Upper lobe of left lung (tissue), 6 donors: ENCODE data around the gene RHOF. TPM values are rescaled to one million over a fixed set of nuclear protein-coding genes. Genes with fewer than 3 reads are reported as not detected.
A peak's percentile ranks its signal among the peaks of the same experiment; 100 is the strongest.

Experiments
- ATAC-seq, 2 donors: fragments of 200-7000 bp; cut with Tn5 transposase; one replicate each; pipeline ENCODE4 v1.9.1; 2022; ENCODE audit warnings: mild to moderate bottlenecking in 2 of 2, moderate library complexity in 2 of 2; ENCODE audit not compliant: low FRiP score in 2 of 2
- DNase-seq, 2 donors: peaks; one replicate each; pipeline ENCODE4 v3.0.0-alpha.2; 2019 to 2020
- H3K27ac ChIP-seq, 4 donors: fragments of 200-600 bp; sonication (generic); one replicate each; pipeline ENCODE4 v1.5.1; 2016 to 2019
- H3K27me3 ChIP-seq, 4 donors: fragments of 200-600 bp; sonication (generic); one replicate each; pipeline ENCODE4 v1.5.1; 2017 to 2019
- H3K36me3 ChIP-seq, 4 donors: fragments of 200-600 bp; sonication (generic); one replicate each; pipeline ENCODE4 v1.5.1; 2016 to 2019
- H3K4me1 ChIP-seq, 4 donors: fragments of 200-600 bp; sonication (generic); one replicate each; pipeline ENCODE4 v1.5.1; 2018 to 2019
- H3K4me3 ChIP-seq, 4 donors: fragments of 200-600 bp; sonication (generic); one replicate each; pipeline ENCODE4 v1.5.1; 2017 to 2019; ENCODE audit warnings: mild to moderate bottlenecking in 2 of 4, moderate library complexity in 1 of 4
- H3K9me3 ChIP-seq, 4 donors: fragments of 200-600 bp; sonication (generic); one replicate each; pipeline ENCODE4 v1.5.1; 2018 to 2019
- CTCF ChIP-seq, 6 experiments: fragments of 450-650 bp in 4 of 6; fragments of 200-600 bp in 2 of 6; sonication (generic) in 2 of 6; IDR thresholded peaks; one replicate each; pipeline ENCODE4 v1.5.1; 2016 to 2019; ENCODE audit warnings: antibody characterized with exemption in 6 of 6
- EP300 ChIP-seq, 4 donors: sonication (generic); formaldehyde crosslinking; IDR thresholded peaks; one replicate each; pipeline ENCODE4 v1.5.1; 2017; ENCODE audit warnings: antibody characterized with exemption in 4 of 4, control low read depth in 2 of 4
- POLR2A ChIP-seq, 4 donors: fragments of 450-650 bp; IDR thresholded peaks; one replicate each; pipeline ENCODE4 v1.5.1; 2016 to 2017; ENCODE audit warnings: antibody characterized with exemption in 4 of 4, mild to moderate bottlenecking in 2 of 4
- POLR2AphosphoS5 ChIP-seq, 2 donors: sonication (generic); formaldehyde crosslinking; IDR thresholded peaks; one replicate each; pipeline ENCODE4 v1.5.1; 2017; ENCODE audit warnings: antibody characterized with exemption in 2 of 2
- WGBS, 2 donors: methylation state at CpG; one replicate each; pipeline ENCODE4 v1.1.5; 2017 to 2018; 5-methylcytosine and 5-hydroxymethylcytosine counted together
- total RNA-seq, 6 donors: library from RNA; depleted of rRNA in 4 of 6; stranded (reverse); fragments of >200 nt in 4 of 6; gene quantifications; one replicate each; pipeline versions ENCODE4 v1.1.0 to v1.2.1, GENCODE V29; 2016 to 2021
- donor health status: DM: no; HTN: no; CAD: no; lungs with moderate emphysema.
- donor health status: DM: no; HTN: yes; CAD: no; lungs with severe emphysema.

Gene RHOF
- total RNA-seq, 6 donors from 2014 or later: 33.5 to 145 (median 45.5) TPM

- WGBS, 2 donors: 2% methylated on average over 30 to 45 of the region's 45 CpGs
- peaks cover 24 to 39% (median 26%) of the 10 kb centered on the region in 4 donors for H3K4me1 ChIP-seq
Observed at GRCh38 chr12:121805171-121806008, 11.9 kb upstream of the RHOF start.

GRCh38 chr12:121804417-121805111 lies 11.1 kb upstream of the RHOF start:
- H3K27ac ChIP-seq: peak overlapping the region; percentile 96 to 100 (median 98)
- H3K4me3 ChIP-seq: peak overlapping the region; percentile 66 to 85 (median 74)
- DNase-seq (peak in 1 of 2 donors; percentile 92), ATAC-seq (no peak)
- peaks cover 4 to 27% (median 23%) of the 10 kb centered on the region in 4 donors for H3K36me3 ChIP-seq
- peaks cover 21 to 39% (median 23%) of the 10 kb centered on the region in 4 donors for H3K4me1 ChIP-seq
- WGBS, 2 donors: 1% methylated on average over 35 of the region's 63 CpGs; no CpG with 5 or more reads in 1 of the 2 donors
- H3K9me3 ChIP-seq: no peaks in the 10 kb centered on the region
- no peak for TF ChIP-seq EP300 (IDR thresholded peaks at IDR 0.05)
- TF ChIP-seq CTCF (IDR thresholded peaks at IDR 0.05): peak in 1 of 6 experiments; percentile 9
- no peak for TF ChIP-seq POLR2A (IDR thresholded peaks at IDR 0.05)
- no peaks in the 10 kb centered on the region for H3K27me3 ChIP-seq

More at GRCh38 chr12:121805171-121806008, 11.9 kb upstream of the RHOF start:
- no peaks in the 10 kb centered on the region for H3K9me3 ChIP-seq
- ATAC-seq: no peak
- H3K36me3 ChIP-seq: peaks cover 7 to 35% (median 31%) of the 10 kb centered on the region in 4 donors
- TF ChIP-seq EP300 (IDR thresholded peaks at IDR 0.05) (no peak), CTCF (IDR thresholded peaks at IDR 0.05) (no peak), POLR2AphosphoS5 (IDR thresholded peaks at IDR 0.05) (no peak), POLR2A (IDR thresholded peaks at IDR 0.05) (no peak)
- peak overlapping the region; percentile 66 to 85 (median 74) for H3K4me3 ChIP-seq
- peak overlapping the region; percentile 96 to 100 (median 98) for H3K27ac ChIP-seq
- H3K27me3 ChIP-seq: no peaks in the 10 kb centered on the region
- DNase-seq: peak in 1 of 2 donors; percentile 79

GRCh38 chr12:121803861-121804416 lies 10.5 kb upstream of the RHOF start, which contains the start of gene SETD1B:
SETD1B (plus strand) TSS chr12:121804009; CDS start chr12:121804738, 729 bp downstream.
- DNase-seq (peak; percentile 64 to 91), ATAC-seq (peak in 1 of 2 donors; percentile 38)
- peak within 1 kb of the TSS; percentile 66 to 85 (median 74) for H3K4me3 ChIP-seq
- H3K27ac ChIP-seq: peak within 1 kb of the TSS; percentile 96 to 100 (median 98)
- no peaks in the 10 kb centered on the region for H3K27me3 ChIP-seq
- no peaks in the 10 kb centered on the region for H3K9me3 ChIP-seq
- WGBS, 2 donors: 0 to 6% methylated on average over 9 to 30 of the region's 74 CpGs
- peaks cover 26 to 41% (median 28%) of the 10 kb centered on the region in 4 donors for H3K4me1 ChIP-seq
- TF ChIP-seq POLR2A (IDR thresholded peaks at IDR 0.05) (peak in 2 of 4 donors; percentile 28 to 39), POLR2AphosphoS5 (IDR thresholded peaks at IDR 0.05) (no peak), CTCF (IDR thresholded peaks at IDR 0.05) (peak in 2 of 6 experiments; percentile 11 to 20)
- peaks cover under 1 to 21% (median 16%) of the 10 kb centered on the region in 4 donors for H3K36me3 ChIP-seq

- peak; percentile 91 to 97 for DNase-seq
- Histone ChIP-seq H3K4me1 (peaks cover 35 to 49% (median 37%) of the 10 kb centered on the region in 4 donors), H3K36me3 (peaks cover 0 to 12% (median 9%) of the 10 kb centered on the region in 4 donors), H3K4me3 (peak overlapping the region; percentile 65 to 85 (median 72)), H3K27ac (peak overlapping the region; percentile 96 to 100 (median 98)), H3K9me3 (no peaks in the 10 kb centered on the region), H3K27me3 (no peaks in the 10 kb centered on the region)
- 0 to 1% methylated on average over 38 to 43 of the region's 65 CpGs for WGBS, 2 donors
- TF ChIP-seq EP300 (IDR thresholded peaks at IDR 0.05) (peak in 1 of 4 donors; percentile 54), POLR2AphosphoS5 (IDR thresholded peaks at IDR 0.05) (peak; percentile 93 to 96), POLR2A (IDR thresholded peaks at IDR 0.05) (peak; percentile 79 to 99 (median 86)), CTCF (IDR thresholded peaks at IDR 0.05) (no peak)
- ATAC-seq: peak; percentile 74 to 80
Observed at GRCh38 chr12:121802843-121803698, 9.6 kb upstream of the RHOF start.
